GM21360 (cell line): ENCODE data around the gene SLC25A38.

Source experiments
- ATAC-seq: cut with Tn5 transposase; IDR thresholded peaks from one replicate; pipeline ENCODE4 v1.9.1; 2021; ENCODE audit warnings: mild to moderate bottlenecking, moderate library complexity; ENCODE audit not compliant: unreplicated experiment

The SLC25A38 gene

DNA sequence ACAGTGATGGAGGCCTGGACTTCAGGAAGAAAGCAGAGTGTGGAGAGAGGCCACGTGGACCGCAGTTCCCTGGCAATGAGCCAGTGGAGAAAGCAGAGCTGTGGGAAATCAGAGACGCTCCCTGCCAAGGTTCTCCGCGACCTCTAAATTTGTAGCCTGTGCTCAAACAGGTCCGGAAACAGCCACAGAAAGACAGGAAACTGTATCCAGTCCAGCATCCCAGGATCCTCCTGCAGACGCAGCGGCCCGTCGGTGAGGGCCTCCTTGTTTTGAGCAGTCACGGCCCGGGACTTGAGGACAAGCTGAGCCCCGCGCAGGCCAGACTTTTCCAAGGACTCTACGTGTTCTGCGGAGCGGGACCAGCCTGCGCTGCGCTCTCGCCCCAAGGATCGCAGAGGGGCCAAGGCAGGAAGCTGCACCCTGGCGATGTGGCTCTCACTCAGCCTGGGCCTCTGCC, 45.6 kb downstream of the SLC25A38 start:
- ATAC-seq, result no peak

DNA sequence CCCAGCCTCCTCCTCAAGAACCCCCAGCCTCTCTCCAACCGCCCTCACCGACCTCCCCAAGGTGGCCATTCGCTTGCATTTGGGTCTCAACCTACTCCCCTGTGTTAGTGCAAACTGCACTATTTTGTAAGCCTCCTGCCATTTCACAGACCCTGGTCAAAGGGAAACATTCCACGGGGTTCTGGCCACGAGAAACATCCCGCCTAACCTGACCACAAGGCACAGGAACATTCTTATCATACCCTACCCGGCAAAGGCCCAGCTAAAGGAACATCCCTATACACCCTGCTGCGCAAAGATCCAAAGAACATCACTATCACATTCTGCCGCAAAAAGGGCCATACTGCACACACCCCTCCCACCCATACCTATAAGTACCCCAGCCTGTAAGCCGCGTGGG, 46.3 kb downstream of the SLC25A38 start:
- ATAC-seq, result no peak

- no peak for ATAC-seq
Measured at GRCh38 chr3:39432342-39432741, 49.2 kb downstream of the SLC25A38 start.

GRCh38 chr3:39433642-39434041, 50.5 kb downstream of the SLC25A38 start:
- ATAC-seq, result no peak

DNA sequence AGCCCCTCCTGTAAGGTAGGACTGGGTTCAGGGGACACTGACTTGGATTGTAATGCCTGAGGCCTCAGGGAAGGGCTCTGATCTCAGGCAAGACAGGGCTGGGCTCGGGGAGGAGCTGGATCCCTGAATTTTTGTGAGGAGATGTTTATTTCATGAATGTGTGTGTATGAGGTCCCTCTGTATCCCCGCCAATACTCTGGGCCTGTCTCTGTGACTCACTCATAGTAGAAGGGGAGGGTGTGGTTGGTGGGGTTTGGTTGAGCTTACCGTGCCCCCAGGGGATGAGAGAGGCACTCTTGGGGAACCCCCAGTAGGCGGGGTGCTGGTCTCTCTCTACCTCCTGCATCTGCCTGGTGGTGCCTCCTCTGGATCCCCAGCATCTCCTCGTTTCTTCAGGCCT, 51.4 kb downstream of the SLC25A38 start:
- ATAC-seq, result no peak

DNA sequence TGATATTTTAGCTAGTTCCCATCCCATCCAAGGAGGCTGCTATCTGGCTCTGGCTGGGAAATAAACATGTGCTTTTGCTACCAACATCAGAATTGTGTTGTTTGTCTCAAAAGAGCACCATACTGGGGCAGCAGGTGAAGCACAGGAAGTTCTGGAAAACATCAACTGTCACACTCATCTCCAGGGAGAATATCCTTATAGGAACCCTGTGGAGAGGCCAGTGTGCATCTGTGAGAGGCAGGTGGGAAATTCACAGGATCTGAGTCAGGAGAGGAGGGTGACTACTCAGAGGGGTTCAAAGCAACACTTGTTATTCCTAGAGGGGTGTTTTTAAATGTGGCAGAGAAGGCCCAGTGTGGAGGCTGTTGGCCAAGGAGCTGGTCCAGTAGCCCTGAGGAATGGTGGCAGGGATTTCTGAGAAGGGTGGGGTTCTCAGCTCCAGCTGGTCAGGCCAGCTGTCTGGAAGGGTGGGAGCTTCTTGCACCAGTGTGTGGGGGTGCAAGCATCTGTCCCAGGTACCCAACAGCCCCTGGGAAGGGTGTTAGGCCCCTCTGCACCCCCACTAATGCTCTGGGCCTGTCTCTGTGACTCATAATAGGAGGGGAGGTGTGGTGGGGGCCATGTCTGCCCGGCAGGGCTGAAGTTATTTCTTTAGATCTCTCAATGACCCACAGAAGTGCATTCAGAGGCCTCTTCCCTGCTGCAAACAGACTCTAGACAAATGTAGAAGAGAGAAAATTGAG, 52.0 kb downstream of the SLC25A38 start:
- ATAC-seq, result no peak

GRCh38 chr3:39438880-39439279, 55.7 kb downstream of the SLC25A38 start:
- ATAC-seq, result no peak

DNA sequence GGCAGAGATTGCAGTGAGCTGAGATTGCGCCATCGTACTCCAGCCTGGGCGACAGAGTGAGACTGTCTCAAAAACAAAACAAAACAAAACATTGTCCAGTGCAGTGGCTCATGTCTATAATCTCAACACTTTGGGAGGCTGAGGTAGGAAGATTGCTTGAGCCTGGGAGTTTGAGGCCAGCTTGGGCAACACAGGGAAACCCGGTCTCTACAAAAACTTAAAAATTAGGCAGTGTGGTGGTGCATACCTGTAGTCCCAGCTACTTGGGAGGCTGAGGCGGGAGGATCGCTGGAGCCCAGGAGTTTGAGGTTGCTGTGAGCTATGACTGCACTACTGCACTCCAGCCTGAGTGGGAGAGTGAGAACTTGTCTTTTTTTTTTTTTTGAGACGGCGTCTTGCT, 57.1 kb downstream of the SLC25A38 start:
- ATAC-seq, result no peak

DNA sequence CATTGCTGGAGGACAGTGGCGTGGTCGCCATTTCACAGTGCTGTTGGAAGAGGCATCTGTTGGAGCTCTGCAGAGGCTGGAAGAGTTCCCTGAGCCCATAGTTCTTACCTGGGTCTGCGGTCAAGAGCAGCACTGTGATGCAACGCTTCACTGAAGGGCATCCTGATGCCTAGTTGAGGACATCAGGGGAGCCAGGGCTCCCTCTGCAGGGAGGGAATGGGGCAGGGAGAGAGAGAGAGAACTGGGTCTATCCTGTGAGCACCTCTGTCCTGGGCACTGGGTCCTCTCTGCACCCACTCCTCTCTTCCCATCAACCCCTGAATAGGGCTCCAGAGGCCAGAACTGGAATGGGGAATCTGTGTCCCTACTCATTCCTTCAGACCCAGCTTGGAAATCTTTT, 60.4 kb downstream of the SLC25A38 start:
- ATAC-seq, result no peak

- no peak for ATAC-seq
Measured at GRCh38 chr3:39445927-39446326, 62.8 kb downstream of the SLC25A38 start.

- no peak for ATAC-seq
Measured at GRCh38 chr3:39446444-39446843, 63.3 kb downstream of the SLC25A38 start.
